Activated naive CD8-positive, alpha-beta T cell treated with anti-CD3 and anti-CD28 coated beads, Interleukin-2, amount 10 ng/mL, durations not matched to agents 7 days and 5 days (primary cell): Measurements from ENCODE around the gene FHIT. TPM values are rescaled to one million over a fixed set of nuclear protein-coding genes. Genes with fewer than 3 reads are reported as not detected.

Experiments used
- ATAC-seq: fragments of 150-1000 bp; cut with Tn5 transposase; one replicate; pipeline ENCODE4 v1.10.0; 2021; ENCODE audit warnings: low read depth, moderate library complexity
- POLR2A ChIA-PET: fragments of 350-600 bp; sonication (Branson Sonifier 250); formaldehyde crosslinking; loops from one replicate; lab custom pipeline; 2021; ENCODE audit warnings: antibody characterized with exemption; lab: Charles Lee
- DNase-seq: peaks from one replicate; pipeline ENCODE4 v3.0.0; 2021
- H3K27ac Mint-ChIP-seq: one replicate; pipeline ENCODE4 v1.8.0; 2022; ENCODE audit warnings: mild to moderate bottlenecking, mixed read lengths
- H3K27me3 Mint-ChIP-seq: one replicate; pipeline ENCODE4 v1.8.0; 2022; ENCODE audit warnings: mild to moderate bottlenecking, moderate library complexity, mixed read lengths
- H3K36me3 Mint-ChIP-seq: one replicate; pipeline ENCODE4 v1.8.0; 2021; ENCODE audit warnings: mild to moderate bottlenecking, mixed read lengths
- H3K4me1 Mint-ChIP-seq: one replicate; pipeline ENCODE4 v1.8.0; 2021; ENCODE audit warnings: mixed read lengths
- H3K4me3 Mint-ChIP-seq: one replicate; pipeline ENCODE4 v1.8.0; 2022; ENCODE audit warnings: mild to moderate bottlenecking, moderate library complexity, mixed read lengths
- H3K9me3 Mint-ChIP-seq: one replicate; pipeline ENCODE4 v1.8.0; 2021; ENCODE audit warnings: mixed read lengths
- total RNA-seq, 2 experiments: library from RNA; stranded (reverse); gene quantifications; one replicate each; pipeline ENCODE4 v1.2.3, GENCODE V29; 2021

The FHIT gene
- total RNA-seq, 2 experiments from 2014 or later, result 3.7 to 5.8 TPM

DNA sequence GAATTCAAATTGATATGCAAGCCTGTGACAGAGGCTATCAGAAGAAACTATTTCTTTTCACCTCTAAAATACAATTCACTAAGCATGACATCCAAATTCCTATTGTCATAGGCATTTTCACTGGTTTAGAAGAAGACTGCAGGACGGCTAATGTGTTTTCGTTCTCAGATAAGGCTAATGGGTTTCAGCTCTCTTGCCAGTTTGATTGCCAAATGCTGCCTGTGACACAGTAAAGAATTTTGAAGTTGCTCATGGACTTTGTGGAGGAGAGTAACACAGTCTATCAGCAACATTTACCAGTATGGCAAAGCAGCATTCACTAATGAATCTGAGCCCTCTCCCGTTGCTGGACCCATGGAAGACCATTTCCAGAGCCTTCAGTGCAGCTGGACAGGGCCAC lies 948.1 kb downstream of the FHIT start:
- Mint-ChIP-seq H3K4me1 (peaks cover 8% of the 10 kb centered on the region), H3K36me3 (peaks cover 2% of the 10 kb centered on the region), H3K27ac (no peak overlapping the region), H3K27me3 (peaks cover 2% of the 10 kb centered on the region), H3K4me3 (no peak overlapping the region), H3K9me3 (peaks cover 1% of the 10 kb centered on the region)
- DNase-seq (no peak), ATAC-seq (no peak)
- POLR2A ChIA-PET, result no interaction called here

DNA sequence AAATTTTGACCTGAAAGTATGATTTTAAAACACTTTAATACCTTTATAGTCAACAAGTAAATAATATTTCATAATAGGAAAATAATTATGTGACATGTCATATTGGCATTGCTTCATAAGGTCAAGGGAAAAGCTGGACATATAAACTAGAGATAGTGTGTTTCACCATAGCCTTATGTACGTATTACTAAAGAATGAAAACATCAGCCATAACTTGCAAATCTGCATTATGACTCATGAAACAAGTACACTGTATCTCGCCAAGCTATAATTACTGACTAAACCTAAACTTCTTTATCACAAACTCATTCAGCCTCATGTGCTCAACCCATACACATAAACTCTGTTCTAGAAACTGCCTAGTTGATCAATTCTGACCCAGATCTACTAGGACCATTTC lies 950.1 kb downstream of the FHIT start:
- H3K4me1 Mint-ChIP-seq, result peaks cover 8% of the 10 kb centered on the region
- peaks cover 2% of the 10 kb centered on the region for H3K27me3 Mint-ChIP-seq
- peaks cover 1% of the 10 kb centered on the region for H3K9me3 Mint-ChIP-seq
- no peak for ATAC-seq
- no peak for DNase-seq
- no peak overlapping the region for H3K4me3 Mint-ChIP-seq
- POLR2A ChIA-PET, result no interaction called here
- no peak overlapping the region for H3K27ac Mint-ChIP-seq
- peaks cover 2% of the 10 kb centered on the region for H3K36me3 Mint-ChIP-seq

- Mint-ChIP-seq H3K9me3 (peaks cover 4% of the 10 kb centered on the region), H3K36me3 (peaks cover 4% of the 10 kb centered on the region), H3K27ac (no peak overlapping the region), H3K4me3 (no peak overlapping the region), H3K4me1 (peaks cover 17% of the 10 kb centered on the region), H3K27me3 (peaks cover 2% of the 10 kb centered on the region)
- DNase-seq, result no peak
- no peak for ATAC-seq
- POLR2A ChIA-PET, result no interaction called here
Observed at GRCh38 chr3:60298141-60298540, 953.1 kb downstream of the FHIT start.

GRCh38 chr3:60294181-60294580 lies 957.1 kb downstream of the FHIT start:
- Mint-ChIP-seq H3K36me3 (peaks cover 3% of the 10 kb centered on the region), H3K27ac (no peak overlapping the region), H3K9me3 (peaks cover 2% of the 10 kb centered on the region), H3K27me3 (no peaks in the 10 kb centered on the region), H3K4me1 (peaks cover 15% of the 10 kb centered on the region), H3K4me3 (no peak overlapping the region)
- no peak for DNase-seq
- no peak for ATAC-seq
- POLR2A ChIA-PET, result no interaction called here

DNA sequence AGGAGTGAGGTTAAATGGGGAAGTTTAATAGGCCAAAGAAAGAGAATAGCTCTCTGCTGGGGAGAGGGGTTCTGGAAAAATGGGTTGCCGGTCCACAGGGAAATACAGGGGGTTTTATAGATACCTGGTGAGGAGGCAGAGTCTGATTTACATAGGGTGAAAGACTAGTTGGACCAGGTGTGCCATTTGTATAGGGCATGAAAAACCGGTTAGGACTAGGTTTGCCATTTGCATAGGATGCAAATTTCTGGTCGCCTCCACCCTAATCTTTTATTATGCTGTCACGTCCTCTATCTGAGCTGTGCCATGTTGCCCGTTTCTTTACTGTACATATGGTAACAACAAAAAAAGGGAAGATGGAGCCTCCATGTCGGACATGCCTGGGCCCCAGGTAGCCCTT lies 960.1 kb downstream of the FHIT start:
- Mint-ChIP-seq H3K4me1 (peaks cover 15% of the 10 kb centered on the region), H3K9me3 (peaks cover 4% of the 10 kb centered on the region), H3K27me3 (no peaks in the 10 kb centered on the region), H3K36me3 (peaks cover 3% of the 10 kb centered on the region), H3K4me3 (no peak overlapping the region), H3K27ac (no peak overlapping the region)
- POLR2A ChIA-PET, result no interaction called here
- DNase-seq, result no peak
- no peak for ATAC-seq

DNA sequence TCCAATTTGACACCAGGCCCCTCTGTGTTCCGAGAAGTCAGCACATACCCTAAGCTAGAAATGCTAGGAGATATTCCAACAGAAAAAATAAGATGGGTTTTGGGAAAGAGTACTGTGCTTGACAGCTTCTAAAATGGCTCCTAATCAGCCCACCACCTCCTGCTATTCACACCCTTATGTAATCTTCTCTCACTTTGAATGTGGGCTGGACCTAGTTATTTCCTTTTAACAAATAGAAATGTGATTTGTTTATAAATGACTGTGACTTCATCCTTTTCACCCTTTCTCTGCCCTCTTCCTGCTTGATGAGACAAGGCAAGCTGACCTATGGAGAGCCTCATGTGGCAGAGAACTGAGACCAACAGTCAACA lies 961.1 kb downstream of the FHIT start:
- Mint-ChIP-seq H3K9me3 (peaks cover 4% of the 10 kb centered on the region), H3K36me3 (peaks cover 3% of the 10 kb centered on the region), H3K27me3 (no peaks in the 10 kb centered on the region), H3K4me3 (no peak overlapping the region), H3K27ac (no peak overlapping the region), H3K4me1 (peaks cover 12% of the 10 kb centered on the region)
- ATAC-seq (no peak), DNase-seq (no peak)
- POLR2A ChIA-PET, result no interaction called here

DNA sequence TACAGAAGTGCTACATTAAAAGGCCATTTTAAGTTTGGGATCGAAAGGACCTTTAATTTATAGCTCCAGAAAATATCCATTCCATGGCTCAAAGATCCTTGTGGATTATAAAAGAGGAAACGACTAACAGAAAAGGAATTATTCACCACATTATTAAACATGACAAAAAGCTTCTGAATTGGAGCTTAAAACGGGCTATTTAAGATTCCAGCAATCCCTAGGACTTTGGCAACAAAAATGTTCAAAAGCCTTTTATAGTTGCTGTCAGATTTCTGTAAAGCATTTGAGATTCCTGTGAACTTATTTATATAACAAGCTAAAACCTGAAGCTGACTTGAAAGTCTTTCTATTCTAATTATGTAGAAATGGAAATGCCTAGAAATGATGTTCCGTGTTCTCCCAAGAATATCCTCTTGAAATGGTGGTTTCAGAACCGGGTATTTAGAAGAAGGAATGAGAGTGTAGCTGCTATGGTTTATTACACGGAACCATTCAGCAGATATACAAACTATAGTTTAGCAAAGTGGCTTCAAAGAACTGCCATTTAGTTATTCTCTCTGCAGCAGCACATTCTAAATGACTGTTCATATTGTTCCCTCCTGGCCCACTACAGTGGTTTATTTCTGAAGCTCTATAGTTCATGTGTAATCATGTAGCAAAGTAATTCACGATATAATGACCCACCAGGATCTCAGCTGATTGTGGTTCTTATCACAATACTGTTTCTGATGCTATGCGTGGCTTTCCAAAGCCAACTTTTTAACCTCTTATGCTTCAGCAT lies 961.7 kb downstream of the FHIT start:
- Mint-ChIP-seq H3K4me3 (no peak overlapping the region), H3K27me3 (no peaks in the 10 kb centered on the region), H3K36me3 (peaks cover 2% of the 10 kb centered on the region), H3K27ac (no peak overlapping the region), H3K4me1 (peaks cover 10% of the 10 kb centered on the region), H3K9me3 (peaks cover 3% of the 10 kb centered on the region)
- ATAC-seq, result no peak
- no peak for DNase-seq
- POLR2A ChIA-PET, result no interaction called here

GRCh38 chr3:60282866-60283265 lies 968.4 kb downstream of the FHIT start:
- Mint-ChIP-seq H3K4me1 (no peaks in the 10 kb centered on the region), H3K27me3 (no peaks in the 10 kb centered on the region), H3K4me3 (no peak overlapping the region), H3K9me3 (peaks cover 3% of the 10 kb centered on the region), H3K36me3 (no peaks in the 10 kb centered on the region), H3K27ac (no peak overlapping the region)
- POLR2A ChIA-PET, result no interaction called here
- no peak for ATAC-seq
- no peak for DNase-seq

GRCh38 chr3:60281970-60282369 lies 969.3 kb downstream of the FHIT start:
- Mint-ChIP-seq H3K4me1 (no peaks in the 10 kb centered on the region), H3K36me3 (no peaks in the 10 kb centered on the region), H3K4me3 (no peak overlapping the region), H3K27me3 (no peaks in the 10 kb centered on the region), H3K9me3 (peaks cover 7% of the 10 kb centered on the region), H3K27ac (no peak overlapping the region)
- no peak for DNase-seq
- ATAC-seq, result no peak
- POLR2A ChIA-PET, result no interaction called here

- Mint-ChIP-seq H3K27me3 (no peaks in the 10 kb centered on the region), H3K27ac (no peak overlapping the region)
Observed at GRCh38 chr3:60277361-60277800, 973.9 kb downstream of the FHIT start.

GRCh38 chr3:60276615-60277014 lies 974.6 kb downstream of the FHIT start:
- POLR2A ChIA-PET, result no interaction called here
- Mint-ChIP-seq H3K9me3 (peaks cover 9% of the 10 kb centered on the region), H3K4me3 (no peak overlapping the region)

More at GRCh38 chr3:60277361-60277800, 973.9 kb downstream of the FHIT start:
- DNase-seq (no peak), ATAC-seq (no peak)
- Mint-ChIP-seq H3K4me3 (no peak overlapping the region), H3K9me3 (peaks cover 9% of the 10 kb centered on the region), H3K4me1 (no peaks in the 10 kb centered on the region), H3K36me3 (no peaks in the 10 kb centered on the region)
- POLR2A ChIA-PET, result interaction anchor here (0.5 kb wide), 1 partner anchor 14 kb away, joined by 3 read pairs; no protein-coding TSS in a partner anchor

GRCh38 chr3:60274646-60275045 lies 976.6 kb downstream of the FHIT start:
- no peaks in the 10 kb centered on the region for H3K4me1 Mint-ChIP-seq
- no peaks in the 10 kb centered on the region for H3K27me3 Mint-ChIP-seq
- peaks cover 8% of the 10 kb centered on the region for H3K9me3 Mint-ChIP-seq
- DNase-seq, result no peak
- POLR2A ChIA-PET, result no interaction called here
- no peak for ATAC-seq
- no peak overlapping the region for H3K4me3 Mint-ChIP-seq
- H3K27ac Mint-ChIP-seq, result no peak overlapping the region
- no peaks in the 10 kb centered on the region for H3K36me3 Mint-ChIP-seq

More at GRCh38 chr3:60276615-60277014, 974.6 kb downstream of the FHIT start:
- ATAC-seq (no peak), DNase-seq (no peak)
- no peaks in the 10 kb centered on the region for H3K36me3 Mint-ChIP-seq
- no peak overlapping the region for H3K27ac Mint-ChIP-seq
- H3K27me3 Mint-ChIP-seq, result no peaks in the 10 kb centered on the region
- H3K4me1 Mint-ChIP-seq, result no peaks in the 10 kb centered on the region

- POLR2A ChIA-PET, result no interaction called here
- peaks cover 8% of the 10 kb centered on the region for H3K9me3 Mint-ChIP-seq
- H3K36me3 Mint-ChIP-seq, result no peaks in the 10 kb centered on the region
- no peak for DNase-seq
- no peak for ATAC-seq
- H3K27ac Mint-ChIP-seq, result no peak overlapping the region
- H3K27me3 Mint-ChIP-seq, result no peaks in the 10 kb centered on the region
- H3K4me1 Mint-ChIP-seq, result no peaks in the 10 kb centered on the region
- H3K4me3 Mint-ChIP-seq, result no peak overlapping the region
Observed at GRCh38 chr3:60274098-60274497, 977.2 kb downstream of the FHIT start.

GRCh38 chr3:60269829-60270266 lies 981.4 kb downstream of the FHIT start:
- H3K4me3 Mint-ChIP-seq, result no peak overlapping the region
- POLR2A ChIA-PET, result no interaction called here

More at GRCh38 chr3:60269829-60270266, 981.4 kb downstream of the FHIT start:
- H3K27ac Mint-ChIP-seq, result no peak overlapping the region
- no peaks in the 10 kb centered on the region for H3K27me3 Mint-ChIP-seq
- no peaks in the 10 kb centered on the region for H3K36me3 Mint-ChIP-seq
- no peak for ATAC-seq
- H3K4me1 Mint-ChIP-seq, result no peaks in the 10 kb centered on the region
- DNase-seq, result no peak
- H3K9me3 Mint-ChIP-seq, result peaks cover 2% of the 10 kb centered on the region
